Activated CD8-positive, alpha-beta memory T cell treated with anti-CD3 and anti-CD28 coated beads, Interleukin-2, amount 50 U/mL, for 1 hour (primary cell): ENCODE data around the gene FDXR.

Experiments used
- DNase-seq: peaks from one replicate; pipeline ENCODE4 v3.0.0-alpha.2; 2020; ENCODE audit errors: extremely low read depth

FDXR gene

DNA sequence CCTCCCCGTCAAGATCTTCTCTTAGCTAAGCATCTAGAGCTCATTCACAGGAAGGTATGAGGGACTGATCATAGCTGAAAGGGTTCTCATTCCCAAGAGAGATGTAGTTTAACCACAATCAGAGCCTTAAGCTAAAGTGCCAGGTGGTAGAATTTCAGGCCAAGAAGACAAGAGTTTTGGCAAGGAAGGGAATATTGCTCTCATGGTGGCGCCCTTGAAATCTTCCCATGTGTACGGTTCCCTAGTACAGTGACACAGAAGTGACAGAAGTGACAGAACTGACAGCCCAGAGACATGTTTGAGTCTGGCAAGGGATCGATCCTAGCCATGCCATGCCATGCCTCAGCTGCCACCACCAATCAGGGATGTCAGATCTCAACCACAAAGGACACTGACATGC is 15.6 kb downstream of the FDXR start:
- DNase-seq: no peak

DNA sequence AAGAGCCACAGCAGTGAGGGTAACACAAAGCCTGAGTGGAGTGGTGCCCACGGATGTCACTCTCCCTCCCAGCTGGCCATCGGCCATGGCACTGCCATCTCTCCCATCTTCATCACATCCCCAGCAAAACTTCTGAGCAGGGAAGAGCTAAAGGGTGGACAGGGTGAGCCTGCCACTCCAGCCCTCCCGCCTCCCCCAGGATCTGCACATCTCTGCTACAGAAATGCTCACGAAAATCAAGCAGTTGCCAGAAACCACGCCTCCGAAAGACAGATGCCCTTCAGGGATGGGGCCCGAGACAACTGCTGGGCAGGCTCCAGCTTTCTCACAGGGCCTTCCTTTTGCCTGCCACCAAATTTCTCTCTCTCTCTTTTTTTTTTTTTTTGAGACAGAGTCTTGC is 16.7 kb downstream of the FDXR start:
- DNase-seq: no peak

DNA sequence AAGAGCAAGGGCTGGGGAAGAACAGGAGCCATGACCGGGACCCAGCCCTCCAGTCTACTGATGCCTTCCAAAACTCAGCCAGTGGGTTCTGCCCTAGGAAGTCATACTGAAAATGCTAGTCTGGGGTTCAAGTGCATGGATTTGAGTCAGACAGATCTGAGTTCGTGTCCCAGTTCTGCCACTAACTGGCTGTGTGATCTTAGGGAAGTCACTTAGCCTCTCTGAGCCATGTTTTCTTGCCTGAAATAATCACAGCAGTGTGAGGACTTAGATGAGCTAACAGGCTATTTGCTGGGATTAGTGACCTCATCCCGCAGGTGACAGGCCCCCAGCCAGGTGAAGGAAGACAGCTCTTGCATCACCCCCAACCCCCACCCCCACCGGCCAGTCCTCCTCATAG is 17.5 kb downstream of the FDXR start:
- no peak for DNase-seq

DNA sequence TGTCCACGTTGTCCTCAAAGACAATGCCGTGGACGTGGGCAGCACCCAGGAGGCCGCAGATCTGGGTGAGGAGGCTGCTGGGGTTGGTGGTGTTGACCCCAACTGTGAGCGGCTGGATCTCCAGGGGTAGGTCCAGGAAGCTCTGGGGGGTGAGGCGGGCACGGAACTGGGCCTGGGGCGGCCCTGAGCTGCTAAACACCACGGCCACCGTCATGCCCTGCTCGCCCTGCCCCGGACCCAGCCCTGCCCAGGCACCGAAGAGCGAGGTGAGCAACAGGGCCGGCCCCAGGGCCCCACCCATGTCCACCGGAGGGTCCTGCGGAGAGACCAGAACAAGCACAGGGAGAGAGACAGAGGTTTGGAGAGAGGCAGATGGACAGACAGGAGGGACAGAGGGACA is 18.0 kb downstream of the FDXR start:
- no peak for DNase-seq

DNA sequence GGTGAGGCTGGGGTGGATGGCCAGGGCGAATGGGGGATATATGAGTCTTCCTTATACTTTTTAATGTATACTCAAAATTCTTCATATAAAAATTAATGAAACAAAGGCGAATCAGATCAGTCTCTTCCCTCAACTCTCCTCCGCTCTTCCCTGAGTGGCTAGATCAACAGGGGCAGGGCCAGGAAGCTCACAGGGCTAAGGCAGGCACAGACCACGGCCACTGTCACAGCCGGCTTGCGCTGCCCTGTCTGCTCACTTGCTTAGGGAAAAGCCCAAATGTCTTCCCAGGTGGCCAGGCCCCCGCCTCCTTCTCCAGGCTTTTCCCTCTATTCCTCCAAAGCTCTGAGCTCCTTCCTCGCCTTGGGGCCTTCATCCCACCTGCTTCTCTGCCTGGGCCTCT is 19.1 kb downstream of the FDXR start:
- DNase-seq: no peak

DNA sequence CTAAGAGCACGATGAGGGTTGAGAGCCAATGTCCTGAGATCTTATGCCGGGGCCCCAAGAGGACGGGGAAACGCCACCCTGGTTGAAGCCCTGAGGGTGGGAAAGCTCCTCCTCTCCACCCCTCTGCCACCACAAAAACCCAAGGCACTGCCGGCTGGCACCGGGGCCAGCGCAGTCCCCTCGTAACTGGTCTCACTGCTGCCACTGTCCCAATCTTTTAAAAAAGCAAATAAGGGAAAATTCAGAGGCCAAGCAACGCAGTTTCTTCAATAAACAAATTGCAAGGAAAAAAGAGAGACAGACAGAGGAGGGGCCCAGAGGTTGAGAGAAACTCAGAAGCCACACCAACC is 19.8 kb downstream of the FDXR start:
- DNase-seq: no peak

DNA sequence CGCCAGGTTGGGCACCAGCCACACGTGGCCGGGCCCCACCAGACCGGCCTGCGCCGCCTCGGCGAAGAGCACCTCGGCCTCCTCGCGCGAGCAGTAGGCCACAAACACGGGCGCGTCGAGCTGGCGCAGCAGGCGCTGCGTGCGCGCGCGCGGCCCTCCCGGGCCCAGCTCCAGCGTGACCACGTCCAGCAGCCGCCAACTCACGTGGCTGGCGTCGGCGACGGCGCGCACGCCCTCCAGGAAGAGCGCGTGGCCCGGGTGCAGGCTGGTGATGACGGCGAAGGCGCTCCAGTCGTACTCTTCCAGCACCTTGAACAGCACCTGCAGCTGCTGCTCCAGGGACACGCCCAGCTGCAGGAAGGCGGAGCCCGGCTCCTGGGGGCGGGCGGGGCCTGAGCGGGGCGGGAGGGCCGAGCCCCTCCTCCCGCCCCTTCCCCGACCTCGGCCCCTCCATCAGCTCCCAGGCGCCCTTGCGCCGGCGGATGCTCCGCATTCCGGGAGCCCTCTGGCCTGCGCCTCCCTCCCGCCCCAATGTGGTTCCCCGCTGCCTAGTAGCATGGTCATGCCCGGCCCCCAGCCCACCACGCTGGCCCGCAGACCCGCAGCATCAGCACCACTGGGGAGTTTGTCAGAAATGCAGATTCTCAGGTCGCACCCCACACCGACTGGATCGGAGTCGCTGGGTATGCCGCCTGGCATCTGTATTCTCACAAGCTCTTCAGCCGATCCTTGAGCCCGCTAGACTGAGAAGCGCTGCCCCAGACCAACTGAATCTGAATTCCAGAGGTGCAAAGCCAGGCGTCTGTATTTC is 20.4 kb downstream of the FDXR start:
- DNase-seq: no peak

DNA sequence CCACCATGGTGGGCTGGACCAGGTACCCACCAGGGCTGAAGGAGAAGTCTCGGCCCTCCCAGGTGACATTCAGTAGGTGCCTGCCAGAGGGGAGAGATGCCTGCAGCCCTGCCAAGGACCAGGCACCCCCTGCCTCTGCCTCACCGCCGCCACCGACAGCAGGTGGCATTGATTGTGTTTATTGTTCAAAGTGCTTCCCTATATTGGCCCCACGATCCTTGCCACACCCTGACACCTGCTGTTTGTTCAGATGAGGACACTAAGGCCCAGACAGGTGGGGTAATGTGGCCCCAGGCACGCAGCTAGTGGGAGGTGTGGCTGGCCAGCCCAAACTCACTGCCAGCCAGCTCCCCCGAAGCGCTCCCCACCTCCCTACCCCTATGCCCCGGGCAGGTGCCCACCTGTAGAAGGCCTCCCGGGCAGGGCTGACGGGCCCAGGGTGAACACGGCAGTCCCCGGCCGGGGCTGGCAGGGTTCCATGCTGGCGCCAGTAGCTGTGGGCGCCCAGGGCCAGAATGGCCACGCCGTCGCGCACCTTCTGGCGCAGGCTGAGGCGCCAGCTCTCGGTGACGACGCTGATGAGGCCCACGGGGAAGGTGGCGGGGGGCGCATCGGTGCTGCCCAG is 21.1 kb downstream of the FDXR start:
- no peak for DNase-seq

DNA sequence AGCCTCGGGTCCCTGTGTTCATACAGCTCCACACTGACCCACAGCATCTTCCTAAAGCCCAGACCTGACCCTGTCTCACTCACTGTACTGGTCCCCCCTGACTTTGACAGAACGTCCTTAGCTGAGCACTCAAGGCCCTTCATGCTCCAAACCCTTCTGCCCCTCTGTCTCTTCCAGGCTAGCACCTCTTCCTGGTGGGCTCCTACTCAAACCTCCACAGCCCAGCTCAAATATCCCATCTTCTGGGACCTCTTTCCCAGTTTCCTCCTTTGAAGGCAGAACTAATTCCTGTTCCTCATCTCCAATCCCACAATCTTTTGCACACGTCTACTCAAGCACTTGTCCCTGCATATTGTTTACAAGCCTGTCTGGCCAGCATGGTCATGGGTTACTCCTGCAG is 21.9 kb downstream of the FDXR start:
- DNase-seq: no peak

DNA sequence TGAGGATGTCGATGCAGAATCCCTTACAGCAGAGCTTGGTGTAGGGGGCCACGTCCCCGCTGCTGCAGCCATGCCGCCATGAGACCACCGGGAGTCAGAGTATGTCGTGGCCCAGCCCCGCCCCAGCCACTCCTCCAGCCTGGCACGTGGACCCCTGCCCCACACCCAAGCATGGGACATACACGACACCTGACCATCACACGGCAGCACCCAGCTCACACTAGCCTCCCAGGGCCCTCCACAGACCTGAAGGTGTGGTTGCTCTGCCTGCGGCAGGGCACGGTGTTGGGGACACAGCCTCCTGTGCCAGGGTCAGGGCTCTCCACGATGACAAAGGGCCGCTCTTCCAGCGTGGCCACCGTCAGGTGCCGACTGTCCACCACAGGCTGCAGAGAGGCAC is 22.5 kb downstream of the FDXR start:
- DNase-seq: no peak

DNA sequence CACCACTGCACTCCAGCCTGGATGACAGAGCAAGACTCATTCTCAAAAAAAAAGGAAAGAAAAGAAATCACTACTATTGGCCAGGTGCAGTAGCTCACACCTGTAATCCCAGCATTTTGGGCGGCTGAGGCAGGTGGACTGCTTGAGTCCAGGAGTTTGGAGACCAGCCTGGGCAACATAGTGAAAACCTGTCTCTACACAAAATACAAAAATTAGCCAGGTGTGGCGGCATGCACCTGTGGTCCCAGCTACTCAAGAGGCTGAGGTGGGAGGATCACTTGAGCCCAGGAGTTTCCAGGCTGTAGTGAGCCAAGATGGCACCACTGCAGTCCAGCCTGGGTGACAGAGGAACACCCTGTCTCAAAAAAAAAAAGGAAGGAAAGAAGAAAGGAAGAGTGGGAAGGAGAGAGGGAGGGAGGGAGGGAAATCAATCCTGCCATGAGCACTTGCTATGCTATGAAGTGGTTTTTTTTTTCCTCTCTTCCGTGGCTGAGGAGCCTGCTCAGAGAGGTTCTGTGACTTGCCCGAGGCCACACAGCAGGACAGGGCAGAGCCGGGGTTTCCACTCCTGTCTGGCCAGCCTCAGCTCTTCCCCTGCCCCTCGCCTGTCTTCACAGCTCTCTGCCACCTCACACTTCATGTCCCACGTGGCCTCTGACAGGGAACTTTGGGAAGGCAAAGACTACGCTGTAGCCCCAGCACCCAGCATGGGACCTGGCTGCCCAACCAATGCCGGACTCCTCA is 24.0 kb downstream of the FDXR start:
- no peak for DNase-seq

DNA sequence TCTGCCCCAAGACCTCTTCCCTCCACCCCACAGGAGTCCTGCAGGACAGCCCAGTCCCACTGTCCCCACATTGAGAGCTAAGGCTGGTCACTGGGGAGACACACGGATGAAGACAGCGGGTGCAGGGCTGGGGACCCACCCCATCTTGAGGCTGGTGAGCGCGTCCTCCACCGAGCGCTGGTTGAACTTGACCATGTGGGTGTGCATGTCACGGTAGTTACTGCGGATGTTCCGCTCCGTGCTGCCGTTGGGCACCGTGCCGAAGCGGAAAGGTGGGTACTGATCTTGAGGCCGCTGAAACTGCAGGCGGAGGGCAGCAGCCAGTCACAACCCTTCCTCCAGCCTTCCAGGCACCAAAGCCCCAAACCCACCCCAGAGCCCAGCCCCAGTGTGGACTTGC is 26.2 kb downstream of the FDXR start:
- DNase-seq: no peak

DNA sequence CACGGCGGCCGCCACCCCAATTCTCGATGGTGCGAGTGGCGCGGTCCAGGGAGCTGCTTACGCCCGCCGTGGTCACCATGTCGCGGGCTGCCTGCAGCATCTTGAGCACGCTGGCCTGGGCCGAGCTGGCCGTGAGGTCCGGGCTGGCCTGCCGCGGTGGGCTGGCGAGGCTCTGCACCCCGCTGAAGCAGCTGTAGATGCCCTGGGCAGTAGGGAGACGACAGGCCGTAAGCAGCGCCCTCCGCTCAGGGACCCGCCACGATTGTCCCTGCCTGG is 29.5 kb downstream of the FDXR start:
- no peak for DNase-seq

DNA sequence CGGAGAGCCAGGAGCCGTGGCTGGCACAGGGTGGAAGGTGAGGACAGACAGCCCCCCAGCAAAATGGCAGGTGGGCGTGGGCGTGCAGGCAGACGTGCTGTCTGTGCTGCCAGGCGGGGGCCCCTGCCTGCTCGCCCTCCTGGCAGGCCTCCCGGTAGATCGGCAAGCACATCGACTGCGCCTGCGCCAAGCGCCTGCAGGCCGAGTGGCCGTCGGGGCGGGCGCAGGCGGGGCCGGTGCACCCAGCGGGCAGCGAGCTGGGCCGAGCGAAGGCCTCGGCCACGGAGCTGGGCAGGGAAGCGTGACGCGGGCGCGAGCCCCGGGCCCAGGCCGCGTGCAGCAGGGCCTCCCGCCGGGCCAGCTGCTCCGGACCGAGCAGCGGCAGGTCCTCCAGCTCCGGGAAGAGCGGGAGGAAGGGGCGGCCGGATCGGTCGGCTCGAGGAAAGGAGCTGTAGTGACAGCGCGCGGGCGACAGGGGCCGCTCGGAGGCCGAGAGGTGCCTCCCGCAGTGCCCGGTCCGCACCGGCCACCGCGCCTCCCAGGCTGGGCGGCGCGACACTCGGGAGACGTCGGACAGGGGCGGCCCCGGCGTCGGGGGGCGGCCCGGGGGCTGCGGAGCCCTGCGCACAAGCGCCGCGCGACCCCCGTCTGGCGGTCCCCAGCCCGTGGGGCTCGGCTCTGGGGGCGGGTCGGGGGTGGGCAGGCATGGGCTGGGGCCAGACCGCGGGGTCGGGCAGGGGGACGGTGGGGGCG is 30.0 kb downstream of the FDXR start:
- no peak for DNase-seq

DNA sequence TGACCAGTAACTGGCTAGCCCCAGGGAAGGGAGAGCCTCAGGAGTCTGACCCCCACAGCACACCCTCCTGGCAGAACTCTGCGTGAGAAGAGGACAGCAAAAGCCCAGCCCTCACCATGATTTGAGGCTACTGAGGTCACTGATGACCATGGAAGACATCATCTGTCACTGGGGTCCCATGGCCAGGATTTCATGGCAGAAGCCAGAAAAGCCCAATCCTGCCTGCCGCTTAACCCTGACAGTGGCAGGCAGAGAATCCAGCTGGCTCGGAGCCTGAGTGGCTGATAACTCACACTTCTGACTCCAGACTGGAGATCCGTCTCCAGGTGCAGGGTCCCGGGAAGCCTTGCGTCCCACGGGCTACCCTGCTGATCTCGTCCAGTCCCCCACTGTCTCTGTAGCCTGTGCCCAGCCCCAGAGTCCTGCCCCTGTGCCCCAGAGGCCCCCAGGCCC is 30.6 kb downstream of the FDXR start:
- DNase-seq: no peak

DNA sequence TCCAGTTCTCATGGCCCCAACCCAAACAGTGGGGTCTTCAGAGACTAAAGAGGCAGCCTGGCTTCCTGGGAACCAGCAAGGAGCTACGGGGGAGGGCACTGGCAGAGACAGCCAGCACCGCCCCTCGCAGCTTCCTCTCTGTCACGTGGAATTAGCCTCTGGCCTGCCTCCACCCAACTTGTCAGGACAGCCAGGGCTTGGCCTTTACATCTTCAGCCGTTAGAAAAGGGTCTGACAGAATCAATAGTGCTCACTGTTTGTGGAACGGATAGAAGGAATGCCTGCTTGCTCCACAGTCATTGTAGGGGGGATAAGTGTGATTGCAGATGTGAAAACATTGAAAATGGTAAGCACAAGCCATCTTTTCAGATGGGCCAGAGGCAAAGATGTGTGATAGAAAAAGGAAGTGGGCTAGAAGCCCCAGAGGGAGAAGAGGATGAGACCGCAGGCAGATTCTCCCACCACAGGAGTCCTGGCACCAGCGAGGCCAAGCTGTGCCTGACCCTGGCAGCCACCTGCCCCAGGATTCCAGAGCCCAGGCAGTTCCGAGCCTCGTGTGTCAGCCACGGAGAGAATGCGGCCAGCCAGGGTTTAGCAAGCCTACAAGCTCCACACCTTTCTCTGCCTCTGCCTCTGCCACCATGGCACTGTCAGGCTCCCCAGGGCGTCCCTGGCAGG is 31.7 kb downstream of the FDXR start:
- no peak for DNase-seq

DNA sequence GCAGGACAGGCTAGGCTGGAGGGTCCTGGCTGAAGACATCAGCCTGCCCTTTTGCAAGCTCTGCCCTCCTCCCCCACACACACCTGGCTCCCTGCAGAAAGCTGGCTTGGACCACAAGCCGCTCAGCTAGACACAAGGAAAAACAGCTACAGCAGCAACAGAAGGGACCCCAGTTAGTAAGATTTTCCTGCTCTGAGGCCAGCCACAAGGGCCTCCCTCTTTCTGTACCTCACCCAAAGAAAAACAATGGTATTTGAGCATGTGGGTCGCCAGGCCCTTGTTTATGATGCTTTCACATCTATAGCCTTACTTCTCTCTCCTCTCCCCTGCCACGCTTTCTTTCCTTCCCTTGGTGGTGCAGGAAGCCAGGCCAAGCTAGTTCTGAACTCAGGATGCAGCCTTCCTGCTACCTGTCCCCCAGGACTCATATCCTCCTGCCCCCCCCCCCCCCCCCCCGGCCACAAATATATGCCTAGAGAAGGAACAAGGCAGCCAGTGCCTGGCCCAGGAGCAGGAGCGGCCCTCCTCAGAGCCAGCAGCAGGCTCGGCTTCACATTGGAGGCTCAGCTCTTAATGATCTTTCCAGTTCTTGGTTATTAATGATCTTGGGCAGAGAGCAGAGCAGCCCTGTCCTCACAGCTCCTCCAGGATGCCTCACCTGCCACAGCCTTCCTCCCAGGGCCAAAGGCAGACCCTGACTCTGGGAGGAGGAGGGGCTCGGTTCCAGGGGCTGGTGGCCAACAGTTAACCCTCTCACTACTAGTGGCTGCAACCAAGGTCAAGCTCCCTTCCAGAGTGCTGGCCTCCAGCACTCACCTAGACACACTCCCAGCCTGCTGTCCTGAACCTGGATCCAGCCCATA is 32.6 kb downstream of the FDXR start:
- no peak for DNase-seq

DNA sequence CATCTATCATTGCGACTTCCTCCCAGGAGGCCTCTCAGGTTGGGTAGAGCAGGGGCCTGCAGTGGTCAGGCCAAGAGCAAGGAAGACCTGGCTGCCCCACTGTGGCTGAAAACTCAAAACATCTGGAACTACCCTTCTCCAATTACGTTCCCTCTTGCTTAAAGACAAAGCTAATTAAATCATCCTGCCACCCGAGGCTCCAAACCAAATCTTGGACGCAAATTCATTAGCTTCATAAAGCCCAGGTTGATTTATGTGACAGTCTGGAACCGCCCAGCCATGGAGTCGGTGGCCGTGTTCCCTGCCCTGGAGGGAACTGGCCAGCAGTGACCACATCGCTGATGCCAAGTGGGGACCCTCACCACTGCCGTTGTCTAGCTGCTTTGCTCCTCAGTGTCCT is 34.5 kb downstream of the FDXR start:
- DNase-seq: no peak

DNA sequence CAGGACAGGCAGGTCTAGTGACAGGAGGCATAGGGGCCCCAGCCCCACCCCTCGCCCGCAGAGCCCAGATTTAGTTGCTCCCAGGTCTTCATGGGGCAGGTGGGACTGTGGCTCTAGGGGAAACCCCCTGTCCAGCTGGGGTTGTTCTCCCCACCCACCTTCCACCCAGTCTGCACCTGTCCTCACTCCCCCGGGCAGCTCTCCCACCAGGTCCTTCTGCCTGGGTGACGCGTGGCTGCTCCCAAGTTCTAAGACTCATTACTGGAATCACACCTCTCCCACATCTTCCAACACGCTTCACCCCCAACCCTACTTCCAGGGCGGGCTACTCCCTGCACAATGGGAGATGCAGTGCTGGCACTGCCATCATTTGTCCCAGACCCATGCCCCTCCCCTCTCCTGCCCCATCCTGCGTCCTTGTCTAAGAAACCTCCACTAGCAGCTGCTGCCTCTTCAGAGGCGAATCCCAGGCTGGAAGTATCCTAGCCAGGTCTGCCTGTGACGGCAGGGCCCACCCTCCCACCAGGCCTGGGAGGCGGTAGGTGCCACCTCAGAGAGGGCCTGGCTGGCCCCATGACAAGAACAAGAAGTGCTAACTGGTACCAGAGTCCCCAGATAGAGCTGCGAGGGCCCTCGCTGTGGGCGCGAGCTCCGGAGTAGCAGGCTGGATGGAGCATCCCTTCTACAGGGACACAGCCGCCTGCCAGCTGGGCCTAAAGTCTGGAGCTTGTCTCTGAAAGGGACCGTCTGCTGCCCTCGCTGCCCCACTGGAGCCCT is 35.9 kb downstream of the FDXR start:
- DNase-seq: no peak

DNA sequence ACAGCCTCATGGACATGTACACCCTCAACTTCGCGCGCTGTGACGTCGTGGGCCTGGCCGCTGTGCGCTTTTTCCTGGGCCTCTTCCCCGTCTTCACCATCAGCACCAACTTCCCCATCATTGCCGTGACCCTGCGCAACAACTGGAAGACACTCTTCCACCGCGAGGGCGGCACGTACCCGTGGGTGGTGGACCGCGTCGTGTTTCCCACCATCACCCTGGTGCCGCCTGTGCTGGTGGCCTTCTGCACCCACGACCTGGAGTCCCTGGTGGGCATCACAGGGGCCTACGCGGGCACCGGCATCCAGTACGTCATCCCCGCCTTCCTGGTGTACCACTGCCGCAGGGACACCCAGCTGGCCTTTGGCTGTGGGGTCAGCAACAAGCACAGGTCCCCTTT is 36.6 kb downstream of the FDXR start:
- no peak for DNase-seq
